B cell (primary cell): ENCODE measurements around the gene S100A9. TPM values are rescaled to one million over a fixed set of nuclear protein-coding genes. Genes with fewer than 3 reads are reported as not detected.

ENCODE experiments used
- ATAC-seq: fragments of 200-7000 bp; cut with Tn5 transposase; one replicate; pipeline ENCODE4 v1.10.0; 2021; ENCODE audit warnings: low read depth, mild to moderate bottlenecking, moderate number of reproducible peaks, moderate library complexity
- CTCF ChIA-PET: fragments of 350-600 bp; sonication (Branson Sonifier 250); formaldehyde crosslinking; loops from one replicate; lab custom pipeline; 2021; ENCODE audit warnings: antibody characterized with exemption, inconsistent platforms; lab: Charles Lee
- POLR2A ChIA-PET: fragments of 350-600 bp; sonication (Branson Sonifier 250); formaldehyde crosslinking; loops from one replicate; lab custom pipeline; 2021; ENCODE audit warnings: antibody characterized with exemption; lab: Charles Lee
- DNase-seq: peaks from one replicate; pipeline ENCODE4 v3.0.0; 2013
- H2AFZ ChIP-seq: 2 replicates; pipeline ENCODE4 v1.6.1; 2012; ENCODE audit warnings: mild to moderate bottlenecking, low read depth, low read length; ENCODE audit not compliant: insufficient read depth, poor library complexity, severe bottlenecking
- H3K27ac ChIP-seq, 2 donors: 1 replicate in 1 of 2; 2 replicates in 1 of 2; pipeline ENCODE4 v1.5.1; 2012 to 2013; ENCODE audit warnings: low read length in 2 of 2, mild to moderate bottlenecking in 2 of 2, moderate library complexity in 1 of 2
- H3K27me3 ChIP-seq, 4 experiments: fragments of 200-600 bp in 1 of 4; sonication (generic) in 1 of 4; replicated peaks in 1 of 4; 1 replicate in 2 of 4; 2 replicates in 2 of 4; pipeline versions ENCODE4 v1.6.1 to v1.7.0; 2013 to 2016; ENCODE audit warnings: low read length in 3 of 4, mild to moderate bottlenecking in 2 of 4, mixed read lengths in 1 of 4, moderate library complexity in 1 of 4; ENCODE audit not compliant: insufficient read depth in 4 of 4, control insufficient read depth in 3 of 4; ENCODE audit errors: control extremely low read depth in 1 of 4
- H3K36me3 ChIP-seq, 2 experiments: replicated peaks in 1 of 2; 1 replicate in 1 of 2; 2 replicates in 1 of 2; pipeline versions ENCODE4 v1.6.1 to v1.7.1; 2013; ENCODE audit warnings: low read length in 1 of 2; ENCODE audit not compliant: insufficient read depth in 2 of 2, control insufficient read depth in 1 of 2; ENCODE audit errors: control extremely low read depth in 1 of 2, extremely low read depth in 1 of 2
- H3K4me1 ChIP-seq, 2 donors: fragments of 200-600 bp in 1 of 2; sonication (generic) in 1 of 2; 1 replicate in 1 of 2; 2 replicates in 1 of 2; pipeline versions ENCODE4 v1.5.1 to v1.6.1; 2013 to 2017; ENCODE audit warnings: low read length in 2 of 2; ENCODE audit not compliant: control insufficient read depth in 2 of 2, insufficient read depth in 2 of 2
- H3K4me2 ChIP-seq: replicated peaks from 2 replicates; pipeline ENCODE3; 2012; ENCODE audit warnings: mild to moderate bottlenecking, low read depth, low read length; ENCODE audit not compliant: poor library complexity, severe bottlenecking
- H3K4me3 ChIP-seq, 5 experiments: fragments of 200-600 bp in 1 of 5; sonication (generic) in 1 of 5; 1 replicate in 3 of 5; 2 replicates in 2 of 5; pipeline versions ENCODE4 v1.5.1 to v1.7.0; 2011 to 2016; ENCODE audit warnings: low read length in 4 of 5, mild to moderate bottlenecking in 4 of 5, low read depth in 2 of 5, control low read depth in 1 of 5, moderate library complexity in 1 of 5; ENCODE audit not compliant: insufficient read depth in 1 of 5; ENCODE audit errors: control extremely low read depth in 1 of 5, extremely low read depth in 1 of 5
- H3K79me2 ChIP-seq: fragments of 200-600 bp; sonication (generic); one replicate; pipeline ENCODE4 v1.6.0; 2016; ENCODE audit warnings: low read length; ENCODE audit not compliant: control insufficient read depth, insufficient read depth
- H3K9ac ChIP-seq: fragments of 200-600 bp; sonication (generic); 2 replicates; pipeline ENCODE4 v1.6.1; 2017; ENCODE audit warnings: mild to moderate bottlenecking, low read length, moderate library complexity
- H3K9me3 ChIP-seq, 3 donors: one replicate each; pipeline versions ENCODE4 v1.6.1 to v1.7.1; 2013; ENCODE audit warnings: low read length in 2 of 3; ENCODE audit not compliant: control insufficient read depth in 2 of 3, insufficient read depth in 1 of 3; ENCODE audit errors: control extremely low read depth in 1 of 3
- H4K20me1 ChIP-seq: 2 replicates; pipeline ENCODE4 v1.6.0; 2012; ENCODE audit warnings: mild to moderate bottlenecking, low read length; ENCODE audit not compliant: insufficient read depth, control insufficient read depth, poor library complexity, severe bottlenecking
- H3K27ac Mint-ChIP-seq: one replicate; pipeline ENCODE4 v1.8.0; 2021; ENCODE audit warnings: mixed read lengths
- H3K27me3 Mint-ChIP-seq: one replicate; pipeline ENCODE4 v1.8.0; 2021; ENCODE audit warnings: mixed read lengths
- H3K4me1 Mint-ChIP-seq: one replicate; pipeline ENCODE4 v1.8.0; 2021; ENCODE audit warnings: mixed read lengths
- H3K4me3 Mint-ChIP-seq: one replicate; pipeline ENCODE4 v1.8.0; 2021; ENCODE audit warnings: mixed read lengths
- H3K9me3 Mint-ChIP-seq: one replicate; pipeline ENCODE4 v1.8.0; 2022; ENCODE audit warnings: mixed read lengths; ENCODE audit not compliant: insufficient read depth
- CTCF ChIP-seq: fragments of 200-600 bp; IDR thresholded peaks from one replicate; pipeline ENCODE4 v1.8.0; 2022; ENCODE audit warnings: antibody characterized with exemption, mild to moderate bottlenecking
- EZH2 ChIP-seq: IDR thresholded peaks from 2 replicates; pipeline ENCODE4 v1.6.1; 2012; ENCODE audit warnings: borderline replicate concordance, low read depth, mild to moderate bottlenecking, moderate library complexity, low read length; ENCODE audit not compliant: insufficient read depth, poor library complexity, severe bottlenecking
- WGBS: methylation state at CpG from one replicate; pipeline ENCODE4 v1.1.5; 2013; ENCODE audit warnings: missing lambda C conversion rate; ENCODE audit not compliant: insufficient coverage; 5-methylcytosine and 5-hydroxymethylcytosine counted together
- intact Hi-C: fragments of 100-400 bp; cut with micrococcal nuclease; formaldehyde crosslinking; loops from one replicate; pipeline ENCODE4 v1.10.0; 2022
- polyA plus RNA-seq: library from polyadenylated mRNA; depleted of rRNA; stranded (reverse); fragments of >200 nt; gene quantifications from 2 replicates; pipeline ENCODE4 v1.2.3, GENCODE V29; 2012
- total RNA-seq, 2 donors: library from RNA; stranded (reverse); fragments of 120-200 nt in 1 of 2; gene quantifications; 1 replicate in 1 of 2; 2 replicates in 1 of 2; pipeline versions ENCODE4 v1.2.3 to v1.2.4, GENCODE V29; 2013 to 2022

The S100A9 gene
- total and polyA plus RNA-seq, 2 donors (not counting 1 experiment from before 2014, with no cell fraction given): 4.2 to 66.6 TPM

GRCh38 chr1:153392822-153393221, 35.2 kb downstream of the S100A9 start:
- TF ChIP-seq EZH2: no peak
- no peak for TF ChIP-seq CTCF
- POLR2A ChIA-PET: no interaction called here
- Mint-ChIP-seq H3K4me1 (no peaks in the 10 kb centered on the region), H3K9me3 (no peaks in the 10 kb centered on the region), H3K27ac (no peak overlapping the region), H3K4me3 (no peak overlapping the region), H3K27me3 (peaks cover 42% of the 10 kb centered on the region)
- Histone ChIP-seq H4K20me1 (no peaks in the 10 kb centered on the region), H3K79me2 (no peaks in the 10 kb centered on the region), H3K4me1 (no peaks in the 10 kb centered on the region), H3K36me3 (no peaks in the 10 kb centered on the region), H2AFZ (no peak overlapping the region), H3K4me2 (no peak overlapping the region), H3K4me3 (peak overlapping the region in 1 of 5 experiments; percentile 8), H3K9ac (no peak overlapping the region), H3K27ac (no peak overlapping the region), H3K9me3 (no peaks in the 10 kb centered on the region), H3K27me3 (peaks cover 0 to 4% (median 0%) of the 10 kb centered on the region in 4 experiments)
- 100% methylated on average over 1 of the region's 3 CpGs for WGBS
- intact Hi-C loops: no loop called here
- CTCF ChIA-PET: no interaction called here
- ATAC-seq (no peak), DNase-seq (no peak)

GRCh38 chr1:153393926-153394325, 36.3 kb downstream of the S100A9 start:
- H3K9me3 ChIP-seq: no peaks in the 10 kb centered on the region
- no peaks in the 10 kb centered on the region for H3K4me1 Mint-ChIP-seq
- no peak for TF ChIP-seq CTCF
- no peak for TF ChIP-seq EZH2
- 95% methylated on average over 6 of the region's 6 CpGs for WGBS
- no peak overlapping the region for H2AFZ ChIP-seq
- H3K27ac ChIP-seq: no peak overlapping the region
- ATAC-seq (no peak), DNase-seq (no peak)
- no peak overlapping the region for H3K4me2 ChIP-seq
- H3K27me3 ChIP-seq: peaks cover 0 to 4% (median 0%) of the 10 kb centered on the region in 4 experiments
- H4K20me1 ChIP-seq: no peaks in the 10 kb centered on the region
- POLR2A ChIA-PET: no interaction called here
- CTCF ChIA-PET: no interaction called here
- H3K27ac Mint-ChIP-seq: no peak overlapping the region
- intact Hi-C loops: no loop called here
- no peak overlapping the region for H3K9ac ChIP-seq
- H3K4me3 Mint-ChIP-seq: no peak overlapping the region
- H3K9me3 Mint-ChIP-seq: no peaks in the 10 kb centered on the region
- no peaks in the 10 kb centered on the region for H3K36me3 ChIP-seq
- no peaks in the 10 kb centered on the region for H3K79me2 ChIP-seq
- no peaks in the 10 kb centered on the region for H3K4me1 ChIP-seq
- peaks cover 42% of the 10 kb centered on the region for H3K27me3 Mint-ChIP-seq
- no peak overlapping the region for H3K4me3 ChIP-seq
